GM11168 (cell line): ENCODE measurements around the gene CCDC12.

ENCODE experiments used
- in situ Hi-C: fragments of 300-500 bp; cut with MboI; formaldehyde crosslinking; loops from one replicate; pipeline ENCODE4 v1.12.0; 2022; ENCODE audit warnings: low sequenced_read_pairs; ENCODE audit not compliant: unreplicated experiment

The CCDC12 gene

GRCh38 chr3:46946856-46947545, 29.5 kb downstream of the CCDC12 start:
- in situ Hi-C loops: no loop called here

DNA sequence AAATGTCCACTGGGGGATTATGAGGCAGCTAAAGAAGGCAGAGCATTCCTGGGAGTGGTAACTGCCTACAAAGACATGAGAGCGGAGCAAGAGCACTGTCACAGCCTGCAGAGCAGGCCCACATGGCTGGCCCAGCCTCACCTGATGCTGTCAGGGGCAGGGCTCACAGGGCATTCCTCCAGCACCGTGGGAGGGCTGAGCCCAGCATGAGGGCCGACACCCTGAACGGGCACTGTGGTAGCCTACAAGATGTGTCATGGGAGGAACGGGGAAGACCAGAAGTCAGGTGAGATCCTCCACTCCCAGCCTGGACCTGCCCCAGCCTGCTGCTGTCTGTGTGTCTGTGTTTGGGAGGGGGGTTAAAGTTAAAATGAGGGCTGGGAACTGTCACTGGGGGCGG, 30.1 kb downstream of the CCDC12 start:
- in situ Hi-C loops: no loop called here

DNA sequence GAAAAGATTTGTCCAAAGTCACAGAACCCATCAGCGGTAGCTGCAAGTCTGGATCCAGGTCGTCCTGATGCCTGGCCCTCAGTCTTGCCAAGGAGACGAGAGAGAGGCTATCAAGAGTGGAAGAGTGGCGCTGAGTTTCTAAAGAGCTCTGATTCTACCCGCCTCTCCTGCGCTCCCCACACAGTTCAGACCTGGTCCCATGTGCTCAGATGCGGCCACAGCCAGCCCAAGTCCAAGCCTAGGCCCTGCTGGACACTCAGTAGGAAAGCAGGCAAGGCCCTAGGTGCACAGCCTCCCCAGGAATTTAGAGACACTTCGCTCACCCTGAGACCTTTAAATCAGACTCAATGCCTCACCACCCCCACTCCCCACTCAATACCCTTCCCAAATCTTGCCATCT, 32.4 kb downstream of the CCDC12 start:
- in situ Hi-C loops: no loop called here

- in situ Hi-C loops: no loop called here
These were observed 33.0 kb downstream of the CCDC12 start for GRCh38 chr3:46943237-46944187.

DNA sequence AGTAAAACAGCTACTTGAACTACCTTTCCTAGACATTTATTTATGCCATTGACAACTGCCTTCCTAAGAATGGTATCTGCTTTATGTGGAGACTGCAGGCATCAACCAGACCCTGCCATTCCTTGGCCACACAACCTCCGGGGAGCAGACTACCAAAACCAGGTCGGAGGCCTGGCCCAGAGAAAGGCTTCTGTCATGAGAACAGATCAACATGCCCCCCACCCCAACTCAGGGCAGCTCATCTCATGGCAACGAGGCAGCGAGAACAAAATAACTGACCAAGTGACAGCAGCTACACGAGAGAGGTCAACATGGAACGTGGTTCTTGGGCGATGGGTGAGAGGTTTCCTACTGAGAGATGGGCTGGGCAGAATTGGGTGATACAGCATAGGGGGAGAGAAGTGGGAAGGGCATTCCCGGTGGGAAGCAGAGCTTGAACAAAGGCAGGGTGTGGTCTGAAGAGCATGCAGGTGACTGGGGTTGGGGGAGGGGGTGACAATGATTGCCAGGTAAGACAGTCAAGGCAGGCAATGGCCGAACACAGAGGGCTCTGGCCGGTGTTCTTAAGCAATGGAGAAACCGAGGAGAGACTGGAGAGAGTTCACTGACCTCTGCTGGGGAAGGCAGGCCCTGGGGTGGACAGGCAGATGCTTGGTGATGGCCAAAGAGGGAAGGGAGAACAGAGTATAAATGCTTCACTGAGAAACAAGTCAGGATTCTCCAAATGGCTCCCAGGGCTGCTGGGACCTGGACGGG, 33.9 kb downstream of the CCDC12 start:
- in situ Hi-C loops: no loop called here

- in situ Hi-C loops: no loop called here
These were observed 34.5 kb downstream of the CCDC12 start for GRCh38 chr3:46942076-46942475.

- in situ Hi-C loops: no loop called here
These were observed 36.7 kb downstream of the CCDC12 start for GRCh38 chr3:46939578-46940445.

- in situ Hi-C loops: no loop called here
These were observed 38.4 kb downstream of the CCDC12 start for GRCh38 chr3:46938118-46938517.

GRCh38 chr3:46936733-46937250, 39.8 kb downstream of the CCDC12 start:
- in situ Hi-C loops: no loop called here

- in situ Hi-C loops: no loop called here
These were observed 40.5 kb downstream of the CCDC12 start for GRCh38 chr3:46935989-46936558.

DNA sequence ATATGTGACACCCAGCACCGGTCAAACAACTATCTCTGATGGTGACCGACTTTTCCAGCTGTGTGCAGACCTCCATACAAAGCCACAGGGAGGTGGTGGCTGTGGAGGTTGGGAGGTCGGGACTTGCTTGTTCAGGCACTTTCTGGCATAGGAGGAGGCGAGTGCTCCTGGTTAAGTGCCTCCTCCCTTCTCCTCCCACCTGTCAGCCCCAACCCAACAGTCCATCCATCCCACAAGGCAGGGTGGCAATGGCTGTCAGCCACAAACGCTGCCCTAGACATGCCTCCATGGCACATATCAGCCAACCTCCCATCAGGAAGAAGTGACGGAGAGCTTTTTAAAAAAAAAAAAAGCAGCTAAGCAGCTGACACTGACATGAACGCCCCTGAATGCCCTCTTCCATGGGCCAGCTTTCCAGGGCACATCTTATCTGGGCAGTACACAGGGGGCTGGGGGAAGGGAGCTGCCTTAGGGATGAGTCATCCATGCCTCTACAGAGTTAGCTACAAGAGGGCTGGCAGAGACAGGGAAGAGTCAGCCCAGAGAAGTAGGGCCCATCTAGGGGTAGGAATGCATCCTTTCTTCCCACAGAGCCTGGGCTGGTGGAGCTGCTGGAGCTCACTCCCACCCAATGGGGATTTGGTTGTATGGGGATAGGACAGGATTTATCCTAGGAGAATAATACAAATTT, 41.2 kb downstream of the CCDC12 start:
- in situ Hi-C loops: no loop called here

DNA sequence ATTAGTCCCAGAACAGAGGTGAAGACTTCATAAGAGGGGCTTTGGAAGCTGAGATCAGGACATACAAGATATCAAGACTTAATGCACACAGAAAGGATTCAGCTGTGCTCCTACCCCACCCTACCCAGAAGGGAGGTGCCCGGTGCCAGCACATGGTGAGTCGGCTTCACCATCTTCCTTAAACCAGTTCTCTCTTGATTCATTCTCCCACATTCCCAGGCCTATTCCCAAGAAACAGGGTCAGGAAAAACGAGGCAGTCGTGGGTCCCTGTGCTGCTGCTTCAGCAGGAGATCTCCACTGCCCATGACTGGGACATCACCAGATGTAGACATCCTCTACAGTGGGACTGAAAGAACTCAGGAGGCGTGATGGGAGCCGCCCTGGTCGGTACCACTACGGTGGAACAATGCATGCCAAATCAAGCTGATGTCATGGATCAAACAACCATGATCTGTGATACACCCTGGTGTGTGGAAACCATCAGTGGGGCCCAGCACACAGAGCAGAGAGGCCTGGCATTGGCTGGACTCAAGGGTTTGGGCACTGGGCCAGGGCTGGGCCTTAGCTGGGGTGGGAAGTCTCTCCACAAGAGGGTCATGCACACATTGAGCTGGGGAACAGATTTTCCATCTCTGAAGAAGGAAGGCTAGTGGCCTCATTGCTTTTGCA, 41.9 kb downstream of the CCDC12 start:
- in situ Hi-C loops: no loop called here

DNA sequence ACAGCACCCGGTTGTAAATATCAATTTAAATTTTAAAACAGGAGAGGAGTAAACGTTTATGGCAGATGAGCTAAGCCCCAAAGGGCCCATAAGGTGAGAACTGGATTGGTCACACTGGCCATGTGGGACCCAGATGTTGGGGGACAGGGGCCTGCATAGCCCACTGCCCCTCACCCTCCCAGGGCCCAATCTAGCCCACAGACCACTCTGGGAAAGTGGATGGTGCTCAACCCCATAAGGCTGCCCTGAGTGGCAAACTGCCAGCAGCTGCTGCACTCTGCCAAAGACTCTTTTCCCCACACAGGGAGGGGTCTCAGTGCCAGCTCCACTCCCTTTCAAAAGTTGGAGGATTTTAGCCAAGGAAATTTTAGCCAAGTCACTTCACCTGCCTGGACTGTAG, 42.5 kb downstream of the CCDC12 start:
- in situ Hi-C loops: no loop called here

- in situ Hi-C loops: no loop called here
These were observed 43.3 kb downstream of the CCDC12 start for GRCh38 chr3:46933261-46933660.

- in situ Hi-C loops: no loop called here
These were observed 43.9 kb downstream of the CCDC12 start for GRCh38 chr3:46932455-46933225.

GRCh38 chr3:46931631-46932331, 44.8 kb downstream of the CCDC12 start:
- in situ Hi-C loops: no loop called here

DNA sequence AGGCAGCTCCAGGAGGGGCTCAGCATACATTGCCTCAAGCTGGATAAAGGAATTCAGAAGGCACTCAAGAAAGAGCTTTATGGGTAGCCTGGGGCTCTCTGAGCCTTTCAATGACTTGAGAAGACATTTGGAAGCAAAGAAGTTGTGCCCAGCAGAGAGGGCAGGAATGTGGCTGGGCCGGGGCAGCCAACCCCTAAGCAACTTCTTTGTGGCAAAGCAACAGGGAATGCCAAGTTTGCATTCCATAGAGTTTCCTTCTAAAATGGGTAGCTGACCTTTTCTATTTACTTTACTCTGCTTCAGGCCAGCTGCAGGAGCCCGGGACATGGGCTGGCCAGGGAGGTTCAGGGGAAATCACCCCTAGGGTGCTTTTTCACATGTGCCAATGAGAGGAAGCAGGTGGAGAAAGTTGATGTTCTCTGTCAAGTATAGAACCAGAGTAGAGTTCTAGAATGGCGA, 45.6 kb downstream of the CCDC12 start:
- in situ Hi-C loops: no loop called here
